ENCODE measurements around the gene MFN2. TPM values are rescaled to one million over a fixed set of nuclear protein-coding genes. Genes with fewer than 3 reads are reported as not detected.

Gene MFN2
- total RNA-seq, 2 donors from 2014 or later: 20.1 to 20.8 TPM

DNA sequence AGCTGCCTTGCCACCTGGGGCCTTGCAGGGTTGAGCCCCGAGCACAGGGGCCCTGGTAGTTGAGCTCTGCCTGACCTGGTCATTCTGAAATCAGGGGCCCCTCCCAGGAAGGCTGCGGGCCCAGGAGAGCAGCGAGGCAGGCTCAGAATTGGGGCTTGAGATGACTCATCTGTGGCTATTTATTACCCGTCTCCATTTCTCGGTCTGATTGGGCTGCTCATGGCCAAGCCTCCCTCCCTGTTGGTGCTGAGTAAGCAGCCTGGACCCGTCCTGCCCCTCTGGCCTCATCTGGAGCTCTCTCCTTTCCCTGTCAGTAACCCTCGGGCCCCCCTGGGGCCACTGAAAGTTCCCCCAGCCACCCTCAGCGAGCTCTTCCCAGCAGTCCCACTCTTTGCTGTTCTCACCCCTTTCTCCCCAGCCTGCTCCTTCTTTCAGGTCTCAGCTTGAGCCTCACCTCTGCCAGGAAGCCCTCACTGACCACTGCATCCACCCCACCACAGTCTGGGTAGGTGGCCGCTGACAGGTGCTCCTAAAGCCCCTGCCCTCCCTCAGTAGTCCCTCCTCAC lies 71.8 kb downstream of the MFN2 start:
- intact Hi-C loops (cut with DNase I): no loop called here
- 36 to 46% methylated on average over 9 of the region's 9 CpGs for WGBS, 2 donors
- Histone ChIP-seq H3K27ac (no peak overlapping the region), H3K9me3 (no peaks in the 10 kb centered on the region), H3K4me1 (no peaks in the 10 kb centered on the region), H3K36me3 (replicated peaks in 1 of 2; ENCODE audit: insufficient read depth in 1 of 2, low read depth in 2 of 2) (no peaks in the 10 kb centered on the region), H3K27me3 (no peaks in the 10 kb centered on the region), H3K4me3 (no peak overlapping the region)
- ATAC-seq: peak; percentile 62
- DNase-seq: peak in 3 of 4 donors; percentile 34 to 50 (median 36)
- TF ChIP-seq POLR2A (IDR thresholded peaks at IDR 0.05): no peak
- TF ChIP-seq CTCF (IDR thresholded peaks at IDR 0.05): no peak

- no peak overlapping the region for H3K4me3 ChIP-seq
- no peaks in the 10 kb centered on the region for H3K27me3 ChIP-seq
- no peaks in the 10 kb centered on the region for H3K4me1 ChIP-seq
- H3K36me3 ChIP-seq (replicated peaks in 1 of 2; ENCODE audit: insufficient read depth in 1 of 2, low read depth in 2 of 2): no peaks in the 10 kb centered on the region
- TF ChIP-seq POLR2A (IDR thresholded peaks at IDR 0.05): no peak
- no peak for ATAC-seq
- no peak overlapping the region for H3K27ac ChIP-seq
- no peaks in the 10 kb centered on the region for H3K9me3 ChIP-seq
- peak in 1 of 4 donors; percentile 13 for DNase-seq
- WGBS, 2 donors: 78 to 81% methylated on average over 7 to 14 of the region's 14 CpGs
- intact Hi-C loops (cut with DNase I): no loop called here
These were observed 72.9 kb downstream of the MFN2 start for GRCh38 chr1:12052997-12053686.

GRCh38 chr1:12053752-12054548 lies 73.7 kb downstream of the MFN2 start:
- no peaks in the 10 kb centered on the region for H3K4me1 ChIP-seq
- no peak for ATAC-seq
- no peak overlapping the region for H3K27ac ChIP-seq
- no peaks in the 10 kb centered on the region for H3K36me3 ChIP-seq (replicated peaks in 1 of 2; ENCODE audit: insufficient read depth in 1 of 2, low read depth in 2 of 2)
- DNase-seq: no peak
- H3K9me3 ChIP-seq: no peaks in the 10 kb centered on the region
- 66 to 71% methylated on average over 10 to 13 of the region's 13 CpGs for WGBS, 2 donors
- H3K4me3 ChIP-seq: no peak overlapping the region
- H3K27me3 ChIP-seq: no peaks in the 10 kb centered on the region
- no peak for TF ChIP-seq CTCF (IDR thresholded peaks at IDR 0.05)
- no peak for TF ChIP-seq POLR2A (IDR thresholded peaks at IDR 0.05)
- intact Hi-C loops (cut with DNase I): no loop called here

- Histone ChIP-seq H3K36me3 (replicated peaks in 1 of 2; ENCODE audit: insufficient read depth in 1 of 2, low read depth in 2 of 2) (no peaks in the 10 kb centered on the region), H3K4me1 (no peaks in the 10 kb centered on the region), H3K27me3 (no peaks in the 10 kb centered on the region), H3K27ac (no peak overlapping the region), H3K9me3 (no peaks in the 10 kb centered on the region), H3K4me3 (no peak overlapping the region)
- DNase-seq: no peak
- no peak for TF ChIP-seq CTCF (IDR thresholded peaks at IDR 0.05)
- no peak for TF ChIP-seq POLR2A (IDR thresholded peaks at IDR 0.05)
- intact Hi-C loops (cut with DNase I): no loop called here
- WGBS, 2 donors: 86 to 95% methylated on average over 5 to 6 of the region's 6 CpGs
- no peak for ATAC-seq
These were observed 75.0 kb downstream of the MFN2 start for GRCh38 chr1:12055259-12055658.

- Histone ChIP-seq H3K4me1 (no peaks in the 10 kb centered on the region), H3K27ac (no peak overlapping the region), H3K9me3 (no peaks in the 10 kb centered on the region), H3K36me3 (replicated peaks in 1 of 2; ENCODE audit: insufficient read depth in 1 of 2, low read depth in 2 of 2) (no peaks in the 10 kb centered on the region), H3K4me3 (no peak overlapping the region), H3K27me3 (no peaks in the 10 kb centered on the region)
- TF ChIP-seq POLR2A (IDR thresholded peaks at IDR 0.05) (no peak), CTCF (IDR thresholded peaks at IDR 0.05) (no peak)
- WGBS, 2 donors: 81 to 85% methylated on average over 16 of the region's 16 CpGs
- ATAC-seq (no peak), DNase-seq (no peak)
- intact Hi-C loops (cut with DNase I): no loop called here
These were observed 76.1 kb downstream of the MFN2 start for GRCh38 chr1:12056331-12056841.
